ENCODE data around the gene PLS1. TPM values are rescaled to one million over a fixed set of nuclear protein-coding genes. Genes with fewer than 3 reads are reported as not detected.

The PLS1 gene
- total RNA-seq, 3 donors from 2014 or later (not counting 1 experiment from before 2014, with no cell fraction given): 1.2 to 2.6 (median 1.6) TPM

- no peak for DNase-seq
- H3K4me3 ChIP-seq (ENCODE audit: low read length): no peak overlapping the region
- H3K4me1 Mint-ChIP-seq: no peaks in the 10 kb centered on the region
- intact Hi-C loops (cut with micrococcal nuclease): no loop called here
- H3K4me1 ChIP-seq (ENCODE audit: control insufficient read depth, insufficient read depth, low read length): no peaks in the 10 kb centered on the region
- TF ChIP-seq CTCF (IDR thresholded peaks at IDR 0.05): no peak
- H3K36me3 Mint-ChIP-seq: no peaks in the 10 kb centered on the region
- H3K27ac ChIP-seq (ENCODE audit: low read length): no peak overlapping the region
- no peaks in the 10 kb centered on the region for H3K27me3 ChIP-seq (ENCODE audit: control insufficient read depth, insufficient read depth, low read length)
- 95% methylated on average over 1 of the region's 1 CpG for WGBS (ENCODE audit: insufficient coverage)
- no peaks in the 10 kb centered on the region for H3K9me3 ChIP-seq (ENCODE audit: control insufficient read depth, insufficient read depth, low read length)
- ATAC-seq: no peak
- H3K4me3 Mint-ChIP-seq: no peak overlapping the region
- peaks cover 0 to 6% of the 10 kb centered on the region in 2 donors for H3K27me3 Mint-ChIP-seq (ENCODE audit: low read depth in 2 of 2)
- no peak overlapping the region for H3K27ac Mint-ChIP-seq
- no peaks in the 10 kb centered on the region for H3K9me3 Mint-ChIP-seq
- no peaks in the 10 kb centered on the region for H3K36me3 ChIP-seq (ENCODE audit: control insufficient read depth, insufficient read depth, low read length)
Measured at GRCh38 chr3:142754494-142754893, 158.3 kb downstream of the PLS1 start.

Other genes starting within 250 kb of the PLS1 start
- 100 to 1,000 TPM; 116 to 141 (median 128) TPM for gene XRN1, start 148.4 kb upstream of the PLS1 start, total RNA-seq
- gene ATR, start 17.7 kb upstream of the PLS1 start, total RNA-seq: 10 to 100 TPM; 39.9 to 47.9 (median 45.8) TPM
- 1 to 10 TPM in 1 of 3 donors, under 1 TPM in 2; 0.21 to 1.4 (median 0.43) TPM for gene TRPC1, start 127.6 kb downstream of the PLS1 start, total RNA-seq